Upper lobe of left lung (tissue), 4 donors: Measurements from ENCODE around the gene DBH.

Experiments
- POLR2AphosphoS5 ChIP-seq, 2 donors: sonication (generic); formaldehyde crosslinking; IDR thresholded peaks; one replicate each; pipeline ENCODE4 v1.5.1; 2017; ENCODE audit warnings: antibody characterized with exemption in 2 of 2
- TF ChIP-seq, protein P1 (sequence below), 6 experiments: fragments of 450-650 bp in 4 of 6; fragments of 200-600 bp in 2 of 6; sonication (generic) in 2 of 6; IDR thresholded peaks; one replicate each; pipeline ENCODE4 v1.5.1; 2016 to 2019; ENCODE audit warnings: antibody characterized with exemption in 6 of 6

DNA sequence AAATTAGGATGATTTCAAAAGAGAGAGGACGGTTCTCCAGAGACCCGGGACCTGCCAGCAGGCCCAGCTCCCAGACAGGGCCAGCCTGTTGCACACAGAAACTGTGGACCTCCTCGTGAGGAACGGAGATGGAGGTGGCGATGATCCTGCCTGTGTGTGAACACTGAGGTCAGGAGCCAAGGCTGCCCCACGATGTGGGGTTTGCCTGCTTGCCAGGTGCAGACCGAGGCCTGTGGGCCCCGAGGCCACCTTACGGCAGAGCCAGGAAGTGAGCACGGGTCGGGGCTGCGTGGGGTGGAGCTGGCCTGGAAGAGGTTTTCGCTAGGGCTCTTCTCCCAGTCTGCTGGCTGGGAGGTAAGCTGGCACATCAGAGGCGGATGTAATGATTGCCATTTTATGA lies 31.3 kb upstream of the DBH start:
- TF ChIP-seq, protein P1, sequence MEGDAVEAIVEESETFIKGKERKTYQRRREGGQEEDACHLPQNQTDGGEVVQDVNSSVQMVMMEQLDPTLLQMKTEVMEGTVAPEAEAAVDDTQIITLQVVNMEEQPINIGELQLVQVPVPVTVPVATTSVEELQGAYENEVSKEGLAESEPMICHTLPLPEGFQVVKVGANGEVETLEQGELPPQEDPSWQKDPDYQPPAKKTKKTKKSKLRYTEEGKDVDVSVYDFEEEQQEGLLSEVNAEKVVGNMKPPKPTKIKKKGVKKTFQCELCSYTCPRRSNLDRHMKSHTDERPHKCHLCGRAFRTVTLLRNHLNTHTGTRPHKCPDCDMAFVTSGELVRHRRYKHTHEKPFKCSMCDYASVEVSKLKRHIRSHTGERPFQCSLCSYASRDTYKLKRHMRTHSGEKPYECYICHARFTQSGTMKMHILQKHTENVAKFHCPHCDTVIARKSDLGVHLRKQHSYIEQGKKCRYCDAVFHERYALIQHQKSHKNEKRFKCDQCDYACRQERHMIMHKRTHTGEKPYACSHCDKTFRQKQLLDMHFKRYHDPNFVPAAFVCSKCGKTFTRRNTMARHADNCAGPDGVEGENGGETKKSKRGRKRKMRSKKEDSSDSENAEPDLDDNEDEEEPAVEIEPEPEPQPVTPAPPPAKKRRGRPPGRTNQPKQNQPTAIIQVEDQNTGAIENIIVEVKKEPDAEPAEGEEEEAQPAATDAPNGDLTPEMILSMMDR (IDR thresholded peaks at IDR 0.05): no peak
- no peak for TF ChIP-seq POLR2AphosphoS5 (IDR thresholded peaks at IDR 0.05)
